Lower leg skin (tissue), 3 donors: ENCODE results near the gene SLC34A1.

ENCODE experiments used
- POLR2A ChIP-seq, 2 donors: fragments of 450-650 bp; IDR thresholded peaks; one replicate each; pipeline ENCODE4 v1.6.1; 2016 to 2017; ENCODE audit warnings: antibody characterized with exemption in 2 of 2, mild to moderate bottlenecking in 1 of 2, moderate library complexity in 1 of 2
- TF ChIP-seq, protein P1 (sequence below), 3 donors: fragments of 450-650 bp; IDR thresholded peaks; one replicate each; pipeline ENCODE4 v1.5.1; 2016; ENCODE audit warnings: antibody characterized with exemption in 3 of 3, mild to moderate bottlenecking in 3 of 3, moderate library complexity in 2 of 3

DNA sequence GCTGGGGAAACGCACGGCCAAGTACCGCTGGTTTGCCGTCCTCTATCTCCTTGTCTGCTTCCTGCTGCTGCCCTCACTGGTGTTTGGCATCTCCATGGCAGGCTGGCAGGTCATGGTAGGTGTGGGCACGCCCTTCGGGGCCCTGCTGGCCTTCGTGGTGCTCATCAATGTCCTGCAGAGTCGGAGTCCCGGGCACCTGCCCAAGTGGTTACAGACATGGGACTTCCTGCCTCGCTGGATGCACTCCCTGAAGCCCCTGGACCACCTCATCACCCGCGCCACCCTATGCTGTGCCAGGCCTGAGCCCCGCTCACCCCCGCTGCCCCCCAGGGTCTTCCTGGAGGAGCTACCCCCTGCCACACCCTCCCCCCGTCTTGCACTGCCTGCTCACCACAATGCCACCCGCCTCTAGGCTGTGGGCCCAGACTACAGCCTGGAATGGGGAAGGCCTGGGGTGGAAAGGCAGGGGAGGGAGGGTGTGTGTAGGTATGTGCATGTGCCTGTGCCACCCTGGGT is 13.7 kb downstream of the SLC34A1 start:
- no peak for TF ChIP-seq POLR2A (IDR thresholded peaks at IDR 0.05)
- TF ChIP-seq, protein P1, sequence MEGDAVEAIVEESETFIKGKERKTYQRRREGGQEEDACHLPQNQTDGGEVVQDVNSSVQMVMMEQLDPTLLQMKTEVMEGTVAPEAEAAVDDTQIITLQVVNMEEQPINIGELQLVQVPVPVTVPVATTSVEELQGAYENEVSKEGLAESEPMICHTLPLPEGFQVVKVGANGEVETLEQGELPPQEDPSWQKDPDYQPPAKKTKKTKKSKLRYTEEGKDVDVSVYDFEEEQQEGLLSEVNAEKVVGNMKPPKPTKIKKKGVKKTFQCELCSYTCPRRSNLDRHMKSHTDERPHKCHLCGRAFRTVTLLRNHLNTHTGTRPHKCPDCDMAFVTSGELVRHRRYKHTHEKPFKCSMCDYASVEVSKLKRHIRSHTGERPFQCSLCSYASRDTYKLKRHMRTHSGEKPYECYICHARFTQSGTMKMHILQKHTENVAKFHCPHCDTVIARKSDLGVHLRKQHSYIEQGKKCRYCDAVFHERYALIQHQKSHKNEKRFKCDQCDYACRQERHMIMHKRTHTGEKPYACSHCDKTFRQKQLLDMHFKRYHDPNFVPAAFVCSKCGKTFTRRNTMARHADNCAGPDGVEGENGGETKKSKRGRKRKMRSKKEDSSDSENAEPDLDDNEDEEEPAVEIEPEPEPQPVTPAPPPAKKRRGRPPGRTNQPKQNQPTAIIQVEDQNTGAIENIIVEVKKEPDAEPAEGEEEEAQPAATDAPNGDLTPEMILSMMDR (IDR thresholded peaks at IDR 0.05): no peak
